HG03442 (cell line): ENCODE results near the gene ZNF524.
A peak's percentile ranks its signal among the peaks of the same experiment; 100 is the strongest.
"Not testable (repeated sequence)": the region's sequence is repeated elsewhere in the genome, so short reads cannot be mapped to it uniquely, and the experiment has no call there.

ENCODE experiments used
- ATAC-seq: cut with Tn5 transposase; IDR thresholded peaks from one replicate; pipeline ENCODE4 v1.9.1; 2021; ENCODE audit warnings: mild to moderate bottlenecking, moderate library complexity; ENCODE audit not compliant: unreplicated experiment

Gene ZNF524

GRCh38 chr19:55599842-55600661 is at the start of gene ZNF524:
TSS of gene ZNF524 (plus strand) at chr19:55600288. CDS start at chr19:55602113, 1,825 bp downstream.
- peak; percentile 35 for ATAC-seq

GRCh38 chr19:55550321-55550650 is 49.8 kb upstream of the ZNF524 start:
- no peak for ATAC-seq

- ATAC-seq: no peak
Measured at GRCh38 chr19:55552206-55552605, 47.9 kb upstream of the ZNF524 start.

GRCh38 chr19:55552620-55553019 is 47.5 kb upstream of the ZNF524 start:
- no peak for ATAC-seq

- no peak for ATAC-seq
Measured at GRCh38 chr19:55553217-55554182, 46.6 kb upstream of the ZNF524 start.

GRCh38 chr19:55554302-55554701 is 45.8 kb upstream of the ZNF524 start:
- no peak for ATAC-seq

- ATAC-seq: no peak
Measured at GRCh38 chr19:55554741-55555152, 45.3 kb upstream of the ZNF524 start.

- ATAC-seq: no peak
Measured at GRCh38 chr19:55559684-55560083, 40.4 kb upstream of the ZNF524 start.

GRCh38 chr19:55563261-55563690 is 36.8 kb upstream of the ZNF524 start:
- no peak for ATAC-seq

GRCh38 chr19:55566823-55567222 is 33.3 kb upstream of the ZNF524 start:
- ATAC-seq: no peak

- ATAC-seq: no peak
Measured at GRCh38 chr19:55567708-55568328, 32.3 kb upstream of the ZNF524 start.

- not testable (repeated sequence) for ATAC-seq
Measured at GRCh38 chr19:55569477-55569876, 30.6 kb upstream of the ZNF524 start.

- ATAC-seq: not testable (repeated sequence)
Measured at GRCh38 chr19:55573929-55574328, 26.2 kb upstream of the ZNF524 start.

GRCh38 chr19:55576746-55577145 is 23.3 kb upstream of the ZNF524 start:
- ATAC-seq: no peak

GRCh38 chr19:55578031-55578760 is 21.9 kb upstream of the ZNF524 start:
- ATAC-seq: no peak

- ATAC-seq: no peak
Measured at GRCh38 chr19:55578761-55579747, 21.0 kb upstream of the ZNF524 start.

- ATAC-seq: no peak
Measured at GRCh38 chr19:55579766-55580621, 20.1 kb upstream of the ZNF524 start.

- ATAC-seq: no peak
Measured at GRCh38 chr19:55580628-55581144, 19.4 kb upstream of the ZNF524 start, which contains the start of gene ZNF579. TSS of gene ZNF579 (minus strand) at chr19:55580848. CDS start at chr19:55579639, 1,209 bp downstream.
